Liver (tissue), 3 donors: ENCODE results near the gene PRR13.

Source experiments
- EGR1 ChIP-seq, 2 donors: IDR thresholded peaks; 2 replicates each; pipeline ENCODE4 v1.6.1; 2016 to 2018; ENCODE audit warnings: antibody characterized with exemption in 2 of 2, low read depth in 2 of 2
- FOXA1 ChIP-seq: IDR thresholded peaks from 2 replicates; pipeline ENCODE4 v1.6.1; 2016; ENCODE audit warnings: antibody characterized with exemption
- RAD21 ChIP-seq, 2 donors: IDR thresholded peaks; 2 replicates each; pipeline ENCODE4 v1.6.1; 2016; ENCODE audit warnings: antibody characterized with exemption in 2 of 2, mild to moderate bottlenecking in 2 of 2
- RXRA ChIP-seq, 2 donors: IDR thresholded peaks; 2 replicates each; pipeline ENCODE4 v1.6.1; 2017 to 2018; ENCODE audit warnings: antibody characterized with exemption in 2 of 2, mild to moderate bottlenecking in 1 of 2
- SP1 ChIP-seq: IDR thresholded peaks from 2 replicates; pipeline ENCODE4 v1.6.1; 2018; ENCODE audit warnings: antibody characterized with exemption, mild to moderate bottlenecking
- TAF1 ChIP-seq: conservative IDR thresholded peaks from 2 replicates; pipeline ENCODE4 v1.6.1; 2016; ENCODE audit warnings: antibody characterized with exemption, mild to moderate bottlenecking
- YY1 ChIP-seq: IDR thresholded peaks from 2 replicates; pipeline ENCODE4 v1.6.1; 2016; ENCODE audit warnings: antibody characterized with exemption, mild to moderate bottlenecking
- TF ChIP-seq, protein P1 (sequence below): fragments of 150-350 bp; IDR thresholded peaks from 2 replicates; pipeline ENCODE4 v1.5.1; 2017; ENCODE audit warnings: improper control_type of control experiment, low read depth, low read length; ENCODE audit not compliant: missing input control
- TF ChIP-seq, protein P2 (sequence below): IDR thresholded peaks from 2 replicates; pipeline ENCODE4 v1.6.1; 2016; ENCODE audit warnings: antibody characterized with exemption
- TF ChIP-seq, protein P3 (sequence below): IDR thresholded peaks from 2 replicates; pipeline ENCODE4 v1.6.1; 2016; ENCODE audit warnings: antibody characterized with exemption, mild to moderate bottlenecking
- TF ChIP-seq, protein P4 (sequence below): IDR thresholded peaks from 2 replicates; pipeline ENCODE4 v1.6.1; 2016; ENCODE audit warnings: antibody characterized with exemption
- donor health status: healthy.
- donor health status: healthy.

DNA sequence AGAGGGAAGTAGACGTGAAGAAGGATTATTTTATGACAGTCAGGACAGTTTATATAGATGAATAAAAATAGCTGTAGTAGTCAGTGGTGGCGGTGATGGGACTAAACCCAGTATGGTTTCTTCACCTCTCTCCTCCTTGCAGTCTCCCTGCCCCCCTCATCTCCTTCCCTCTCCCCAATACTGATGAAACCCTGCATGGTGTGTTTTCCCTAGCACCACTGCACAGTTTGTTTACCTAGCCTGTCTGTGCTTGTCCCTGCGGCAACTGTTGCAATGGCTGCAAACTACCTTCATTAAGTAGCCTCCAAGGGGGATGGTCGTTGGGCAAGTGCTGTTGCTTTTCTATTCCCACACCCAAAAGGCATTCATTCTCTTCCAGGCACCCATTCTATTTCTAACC, 25.1 kb downstream of the PRR13 start:
- TF ChIP-seq SP1 = no peak
- TF ChIP-seq, protein P1, sequence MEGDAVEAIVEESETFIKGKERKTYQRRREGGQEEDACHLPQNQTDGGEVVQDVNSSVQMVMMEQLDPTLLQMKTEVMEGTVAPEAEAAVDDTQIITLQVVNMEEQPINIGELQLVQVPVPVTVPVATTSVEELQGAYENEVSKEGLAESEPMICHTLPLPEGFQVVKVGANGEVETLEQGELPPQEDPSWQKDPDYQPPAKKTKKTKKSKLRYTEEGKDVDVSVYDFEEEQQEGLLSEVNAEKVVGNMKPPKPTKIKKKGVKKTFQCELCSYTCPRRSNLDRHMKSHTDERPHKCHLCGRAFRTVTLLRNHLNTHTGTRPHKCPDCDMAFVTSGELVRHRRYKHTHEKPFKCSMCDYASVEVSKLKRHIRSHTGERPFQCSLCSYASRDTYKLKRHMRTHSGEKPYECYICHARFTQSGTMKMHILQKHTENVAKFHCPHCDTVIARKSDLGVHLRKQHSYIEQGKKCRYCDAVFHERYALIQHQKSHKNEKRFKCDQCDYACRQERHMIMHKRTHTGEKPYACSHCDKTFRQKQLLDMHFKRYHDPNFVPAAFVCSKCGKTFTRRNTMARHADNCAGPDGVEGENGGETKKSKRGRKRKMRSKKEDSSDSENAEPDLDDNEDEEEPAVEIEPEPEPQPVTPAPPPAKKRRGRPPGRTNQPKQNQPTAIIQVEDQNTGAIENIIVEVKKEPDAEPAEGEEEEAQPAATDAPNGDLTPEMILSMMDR = no peak
- no peak for TF ChIP-seq RXRA (IDR thresholded peaks at IDR 0.05)
- TF ChIP-seq, protein P2, sequence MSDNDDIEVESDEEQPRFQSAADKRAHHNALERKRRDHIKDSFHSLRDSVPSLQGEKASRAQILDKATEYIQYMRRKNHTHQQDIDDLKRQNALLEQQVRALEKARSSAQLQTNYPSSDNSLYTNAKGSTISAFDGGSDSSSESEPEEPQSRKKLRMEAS = no peak
- TF ChIP-seq, protein P3, sequence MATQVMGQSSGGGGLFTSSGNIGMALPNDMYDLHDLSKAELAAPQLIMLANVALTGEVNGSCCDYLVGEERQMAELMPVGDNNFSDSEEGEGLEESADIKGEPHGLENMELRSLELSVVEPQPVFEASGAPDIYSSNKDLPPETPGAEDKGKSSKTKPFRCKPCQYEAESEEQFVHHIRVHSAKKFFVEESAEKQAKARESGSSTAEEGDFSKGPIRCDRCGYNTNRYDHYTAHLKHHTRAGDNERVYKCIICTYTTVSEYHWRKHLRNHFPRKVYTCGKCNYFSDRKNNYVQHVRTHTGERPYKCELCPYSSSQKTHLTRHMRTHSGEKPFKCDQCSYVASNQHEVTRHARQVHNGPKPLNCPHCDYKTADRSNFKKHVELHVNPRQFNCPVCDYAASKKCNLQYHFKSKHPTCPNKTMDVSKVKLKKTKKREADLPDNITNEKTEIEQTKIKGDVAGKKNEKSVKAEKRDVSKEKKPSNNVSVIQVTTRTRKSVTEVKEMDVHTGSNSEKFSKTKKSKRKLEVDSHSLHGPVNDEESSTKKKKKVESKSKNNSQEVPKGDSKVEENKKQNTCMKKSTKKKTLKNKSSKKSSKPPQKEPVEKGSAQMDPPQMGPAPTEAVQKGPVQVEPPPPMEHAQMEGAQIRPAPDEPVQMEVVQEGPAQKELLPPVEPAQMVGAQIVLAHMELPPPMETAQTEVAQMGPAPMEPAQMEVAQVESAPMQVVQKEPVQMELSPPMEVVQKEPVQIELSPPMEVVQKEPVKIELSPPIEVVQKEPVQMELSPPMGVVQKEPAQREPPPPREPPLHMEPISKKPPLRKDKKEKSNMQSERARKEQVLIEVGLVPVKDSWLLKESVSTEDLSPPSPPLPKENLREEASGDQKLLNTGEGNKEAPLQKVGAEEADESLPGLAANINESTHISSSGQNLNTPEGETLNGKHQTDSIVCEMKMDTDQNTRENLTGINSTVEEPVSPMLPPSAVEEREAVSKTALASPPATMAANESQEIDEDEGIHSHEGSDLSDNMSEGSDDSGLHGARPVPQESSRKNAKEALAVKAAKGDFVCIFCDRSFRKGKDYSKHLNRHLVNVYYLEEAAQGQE = no peak
- no peak for TF ChIP-seq TAF1
- TF ChIP-seq RAD21 (IDR thresholded peaks at IDR 0.05) = no peak
- TF ChIP-seq, protein P4, sequence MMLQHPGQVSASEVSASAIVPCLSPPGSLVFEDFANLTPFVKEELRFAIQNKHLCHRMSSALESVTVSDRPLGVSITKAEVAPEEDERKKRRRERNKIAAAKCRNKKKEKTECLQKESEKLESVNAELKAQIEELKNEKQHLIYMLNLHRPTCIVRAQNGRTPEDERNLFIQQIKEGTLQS = no peak
- no peak for TF ChIP-seq FOXA1
- no peak for TF ChIP-seq EGR1 (IDR thresholded peaks at IDR 0.05; ENCODE audit: low read depth in 2 of 2)
- no peak for TF ChIP-seq YY1
